Natural killer cell (primary cell): ENCODE data around the gene DNAH2. TPM values are rescaled to one million over a fixed set of nuclear protein-coding genes. Genes with fewer than 3 reads are reported as not detected.
"Not testable (repeated sequence)": the region's sequence is repeated elsewhere in the genome, so short reads cannot be mapped to it uniquely, and the experiment has no call there.

ENCODE experiments used
- ATAC-seq, 3 donors: fragments of 150-1000 bp in 2 of 3; fragments of 200-7000 bp in 1 of 3; cut with Tn5 transposase; 1 replicate in 1 of 3; 2 replicates in 2 of 3; pipeline ENCODE4 v1.10.0; 2021; ENCODE audit warnings: mild to moderate bottlenecking in 2 of 3, moderate library complexity in 2 of 3
- DNase-seq, 2 donors: peaks; one replicate each; pipeline versions ENCODE4 v3.0.0 to v3.0.0-alpha.2; 2013 to 2021; ENCODE audit warnings: mixed read lengths in 1 of 2
- H3K27ac ChIP-seq: one replicate; pipeline ENCODE4 v1.5.1; 2013; ENCODE audit warnings: mild to moderate bottlenecking, low read length
- H3K27me3 ChIP-seq: one replicate; pipeline ENCODE4 v1.6.1; 2013; ENCODE audit warnings: low read length; ENCODE audit not compliant: control insufficient read depth, insufficient read depth
- H3K36me3 ChIP-seq: one replicate; pipeline ENCODE4 v1.6.1; 2013; ENCODE audit warnings: low read length; ENCODE audit not compliant: control insufficient read depth, insufficient read depth
- H3K4me1 ChIP-seq: one replicate; pipeline ENCODE4 v1.6.1; 2013; ENCODE audit warnings: low read length; ENCODE audit not compliant: control insufficient read depth, insufficient read depth
- H3K4me3 ChIP-seq: one replicate; pipeline ENCODE4 v1.5.1; 2013; ENCODE audit warnings: low read length
- H3K9me3 ChIP-seq: one replicate; pipeline ENCODE4 v1.6.1; 2013; ENCODE audit warnings: low read length; ENCODE audit not compliant: control insufficient read depth, insufficient read depth
- H3K27ac Mint-ChIP-seq, 2 donors: one replicate each; pipeline ENCODE4 v1.8.0; 2022; ENCODE audit warnings: mild to moderate bottlenecking in 2 of 2, mixed read lengths in 2 of 2, moderate library complexity in 1 of 2
- H3K27me3 Mint-ChIP-seq, 2 donors: one replicate each; pipeline ENCODE4 v1.8.0; 2022; ENCODE audit warnings: low read depth in 2 of 2, mixed read lengths in 2 of 2
- H3K36me3 Mint-ChIP-seq: one replicate; pipeline ENCODE4 v1.8.0; 2022; ENCODE audit warnings: mixed read lengths
- H3K4me1 Mint-ChIP-seq, 2 donors: one replicate each; pipeline ENCODE4 v1.8.0; 2022; ENCODE audit warnings: mixed read lengths in 2 of 2
- H3K4me3 Mint-ChIP-seq: one replicate; pipeline ENCODE4 v1.8.0; 2022; ENCODE audit warnings: mild to moderate bottlenecking, moderate library complexity, mixed read lengths
- H3K9me3 Mint-ChIP-seq, 2 donors: one replicate each; pipeline ENCODE4 v1.8.0; 2022; ENCODE audit warnings: mixed read lengths in 2 of 2
- CTCF ChIP-seq: fragments of 200-600 bp; IDR thresholded peaks from one replicate; pipeline ENCODE4 v1.8.0; 2022; ENCODE audit warnings: antibody characterized with exemption
- WGBS: methylation state at CpG from one replicate; pipeline ENCODE4 v1.1.7; 2013; ENCODE audit warnings: missing lambda C conversion rate; ENCODE audit not compliant: insufficient coverage; 5-methylcytosine and 5-hydroxymethylcytosine counted together
- intact Hi-C: fragments of 100-400 bp; cut with micrococcal nuclease; formaldehyde crosslinking; loops from one replicate; pipeline ENCODE4 v1.14.2; 2022
- total RNA-seq, 4 donors: library from RNA; stranded (reverse); fragments of 120-200 nt in 1 of 4; gene quantifications; one replicate each; pipeline versions ENCODE4 v1.2.3 to v1.2.4, GENCODE V29; 2013 to 2022

Gene DNAH2
- total RNA-seq, 3 donors from 2014 or later (not counting 1 experiment from before 2014, with no cell fraction given): 0.05 to 0.07 TPM; not detected in 1

- no peaks in the 10 kb centered on the region for H3K9me3 Mint-ChIP-seq
These were observed 89.0 kb downstream of the DNAH2 start for GRCh38 chr17:7806587-7806986.

GRCh38 chr17:7807206-7807605, 89.7 kb downstream of the DNAH2 start:
- Histone ChIP-seq H3K4me3 (no peak overlapping the region), H3K27me3 (no peaks in the 10 kb centered on the region), H3K9me3 (no peaks in the 10 kb centered on the region), H3K4me1 (no peaks in the 10 kb centered on the region), H3K36me3 (no peaks in the 10 kb centered on the region), H3K27ac (no peak overlapping the region)
- Mint-ChIP-seq H3K27me3 (peaks cover 9 to 12% of the 10 kb centered on the region in 2 donors), H3K27ac (no peak overlapping the region), H3K4me1 (no peaks in the 10 kb centered on the region), H3K9me3 (no peaks in the 10 kb centered on the region), H3K4me3 (no peak overlapping the region), H3K36me3 (no peaks in the 10 kb centered on the region)
- no peak for TF ChIP-seq CTCF
- ATAC-seq (no peak), DNase-seq (no peak)
- intact Hi-C loops: no loop called here
- WGBS: 95% methylated on average over 21 of the region's 21 CpGs

More at GRCh38 chr17:7806587-7806986, 89.0 kb downstream of the DNAH2 start:
- Histone ChIP-seq H3K9me3 (no peaks in the 10 kb centered on the region), H3K36me3 (no peaks in the 10 kb centered on the region), H3K4me1 (no peaks in the 10 kb centered on the region), H3K27me3 (no peaks in the 10 kb centered on the region), H3K27ac (no peak overlapping the region), H3K4me3 (no peak overlapping the region)
- Mint-ChIP-seq H3K27ac (no peak overlapping the region), H3K4me1 (no peaks in the 10 kb centered on the region), H3K4me3 (no peak overlapping the region), H3K27me3 (peaks cover 9 to 12% of the 10 kb centered on the region in 2 donors), H3K36me3 (no peaks in the 10 kb centered on the region)
- TF ChIP-seq CTCF: no peak
- ATAC-seq: no peak
- intact Hi-C loops: no loop called here
- DNase-seq: no peak
- 57% methylated on average over 3 of the region's 6 CpGs for WGBS

- H3K36me3 Mint-ChIP-seq: no peaks in the 10 kb centered on the region
- Histone ChIP-seq H3K27ac (no peak overlapping the region), H3K4me1 (no peaks in the 10 kb centered on the region), H3K9me3 (no peaks in the 10 kb centered on the region), H3K4me3 (no peak overlapping the region), H3K27me3 (no peaks in the 10 kb centered on the region), H3K36me3 (no peaks in the 10 kb centered on the region)
- intact Hi-C loops: no loop called here
- no peak for TF ChIP-seq CTCF
- peaks cover 6 to 9% of the 10 kb centered on the region in 2 donors for H3K27me3 Mint-ChIP-seq
- H3K4me1 Mint-ChIP-seq: no peaks in the 10 kb centered on the region
- DNase-seq (no peak), ATAC-seq (no peak)
- H3K4me3 Mint-ChIP-seq: no peak overlapping the region
- no peaks in the 10 kb centered on the region for H3K9me3 Mint-ChIP-seq
- 74% methylated on average over 11 of the region's 11 CpGs for WGBS
- H3K27ac Mint-ChIP-seq: no peak overlapping the region
These were observed 91.7 kb downstream of the DNAH2 start for GRCh38 chr17:7809086-7809790.

- H3K4me1 Mint-ChIP-seq, H3K27me3 Mint-ChIP-seq, H3K9me3 ChIP-seq, H3K4me3 Mint-ChIP-seq, H3K4me3 ChIP-seq, H3K27ac Mint-ChIP-seq, H3K27me3 ChIP-seq, H3K4me1 ChIP-seq, H3K36me3 ChIP-seq, H3K36me3 Mint-ChIP-seq, DNase-seq, ATAC-seq, H3K27ac ChIP-seq, intact Hi-C loops, H3K9me3 Mint-ChIP-seq: not testable (repeated sequence)
- WGBS: 90% methylated on average over 9 of the region's 9 CpGs
These were observed 92.3 kb downstream of the DNAH2 start for GRCh38 chr17:7809791-7810343.
